GM23248 (cell line): ENCODE data around the gene CTH.

ENCODE experiments used
- EZH2 ChIP-seq: fragments of 200-600 bp; sonication (generic); IDR thresholded peaks from 2 replicates; pipeline ENCODE4 v1.6.1; 2018; ENCODE audit warnings: antibody characterized with exemption, mild to moderate bottlenecking; ENCODE audit not compliant: insufficient read depth, poor library complexity, severe bottlenecking
- EZH2phosphoT487 ChIP-seq: fragments of 200-600 bp; sonication (generic); IDR thresholded peaks from 2 replicates; pipeline ENCODE4 v1.6.1; 2018; ENCODE audit warnings: antibody characterized with exemption, moderate library complexity, mild to moderate bottlenecking, low read depth; ENCODE audit not compliant: insufficient read depth

- TF ChIP-seq EZH2phosphoT487, result no peak
- TF ChIP-seq EZH2, result no peak
Observed at GRCh38 chr1:70475023-70475422, 64.0 kb downstream of the CTH start.
